ENCODE data around the gene PRAME. TPM values are rescaled to one million over a fixed set of nuclear protein-coding genes. Genes with fewer than 3 reads are reported as not detected.
"Not testable (repeated sequence)": the region's sequence is repeated elsewhere in the genome, so short reads cannot be mapped to it uniquely, and the experiment has no call there.

PRAME gene
- total RNA-seq, 1 donor from 2014 or later: not detected

DNA sequence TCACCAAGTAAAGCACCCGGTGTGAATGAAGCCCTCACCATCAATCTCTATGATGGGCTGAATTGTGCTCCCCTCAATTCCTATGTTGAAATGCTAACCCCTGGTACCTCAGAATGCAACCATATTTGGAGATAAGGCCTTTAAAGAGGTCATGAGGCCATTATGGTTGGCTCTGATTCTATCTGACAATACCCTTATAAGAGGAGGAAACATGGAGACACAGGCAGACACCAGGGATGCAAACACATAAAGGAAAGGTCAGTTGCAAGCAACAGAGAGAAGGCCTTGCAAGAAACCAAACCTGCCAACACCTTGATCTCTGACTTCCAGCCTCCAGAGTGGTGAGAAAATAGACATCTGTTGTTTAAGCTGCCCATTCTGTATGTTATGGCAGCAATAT lies 25.6 kb downstream of the PRAME start:
- no peak overlapping the region for H3K4me3 Mint-ChIP-seq (ENCODE audit: unreplicated experiment)
- Histone ChIP-seq H2AFZ (ENCODE audit: low read depth, low read length) (no peak overlapping the region), H3K4me3 (ENCODE audit: insufficient read depth, low read depth, low read length) (no peak overlapping the region), H3K9ac (ENCODE audit: low read length) (no peak overlapping the region), H3K9me3 (ENCODE audit: insufficient read depth, low read depth, low read length) (no peaks in the 10 kb centered on the region), H3K27me3 (ENCODE audit: insufficient read depth, low read length) (no peaks in the 10 kb centered on the region), H3K79me2 (ENCODE audit: insufficient read depth, low read length) (no peaks in the 10 kb centered on the region), H3K4me1 (ENCODE audit: insufficient read depth, low read length) (no peaks in the 10 kb centered on the region), H3K27ac (ENCODE audit: low read depth, low read length) (no peak overlapping the region), H3K36me3 (ENCODE audit: insufficient read depth, low read length) (no peaks in the 10 kb centered on the region), H3K4me2 (ENCODE audit: low read length) (no peak overlapping the region), H4K20me1 (ENCODE audit: insufficient read depth, low read length) (no peaks in the 10 kb centered on the region)
- no peaks in the 10 kb centered on the region for H3K36me3 Mint-ChIP-seq (ENCODE audit: low read depth, unreplicated experiment)
- peaks cover 39% of the 10 kb centered on the region for H3K27me3 Mint-ChIP-seq (ENCODE audit: low read depth, unreplicated experiment)
- no peak for FAIRE-seq
- TF ChIP-seq EZH2 (IDR thresholded peaks at IDR 0.05; ENCODE audit: insufficient read depth, low read length): no peak
- TF ChIP-seq, protein P1, sequence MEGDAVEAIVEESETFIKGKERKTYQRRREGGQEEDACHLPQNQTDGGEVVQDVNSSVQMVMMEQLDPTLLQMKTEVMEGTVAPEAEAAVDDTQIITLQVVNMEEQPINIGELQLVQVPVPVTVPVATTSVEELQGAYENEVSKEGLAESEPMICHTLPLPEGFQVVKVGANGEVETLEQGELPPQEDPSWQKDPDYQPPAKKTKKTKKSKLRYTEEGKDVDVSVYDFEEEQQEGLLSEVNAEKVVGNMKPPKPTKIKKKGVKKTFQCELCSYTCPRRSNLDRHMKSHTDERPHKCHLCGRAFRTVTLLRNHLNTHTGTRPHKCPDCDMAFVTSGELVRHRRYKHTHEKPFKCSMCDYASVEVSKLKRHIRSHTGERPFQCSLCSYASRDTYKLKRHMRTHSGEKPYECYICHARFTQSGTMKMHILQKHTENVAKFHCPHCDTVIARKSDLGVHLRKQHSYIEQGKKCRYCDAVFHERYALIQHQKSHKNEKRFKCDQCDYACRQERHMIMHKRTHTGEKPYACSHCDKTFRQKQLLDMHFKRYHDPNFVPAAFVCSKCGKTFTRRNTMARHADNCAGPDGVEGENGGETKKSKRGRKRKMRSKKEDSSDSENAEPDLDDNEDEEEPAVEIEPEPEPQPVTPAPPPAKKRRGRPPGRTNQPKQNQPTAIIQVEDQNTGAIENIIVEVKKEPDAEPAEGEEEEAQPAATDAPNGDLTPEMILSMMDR (IDR thresholded peaks at IDR 0.05; ENCODE audit: insufficient read depth, low read depth, low read length): no peak
- H3K4me1 Mint-ChIP-seq (ENCODE audit: low read depth, unreplicated experiment): no peaks in the 10 kb centered on the region
- peaks cover 2% of the 10 kb centered on the region for H3K9me3 Mint-ChIP-seq (ENCODE audit: unreplicated experiment)
- H3K27ac Mint-ChIP-seq (ENCODE audit: unreplicated experiment): no peak overlapping the region
- DNase-seq (ENCODE audit: low read depth): no peak

DNA sequence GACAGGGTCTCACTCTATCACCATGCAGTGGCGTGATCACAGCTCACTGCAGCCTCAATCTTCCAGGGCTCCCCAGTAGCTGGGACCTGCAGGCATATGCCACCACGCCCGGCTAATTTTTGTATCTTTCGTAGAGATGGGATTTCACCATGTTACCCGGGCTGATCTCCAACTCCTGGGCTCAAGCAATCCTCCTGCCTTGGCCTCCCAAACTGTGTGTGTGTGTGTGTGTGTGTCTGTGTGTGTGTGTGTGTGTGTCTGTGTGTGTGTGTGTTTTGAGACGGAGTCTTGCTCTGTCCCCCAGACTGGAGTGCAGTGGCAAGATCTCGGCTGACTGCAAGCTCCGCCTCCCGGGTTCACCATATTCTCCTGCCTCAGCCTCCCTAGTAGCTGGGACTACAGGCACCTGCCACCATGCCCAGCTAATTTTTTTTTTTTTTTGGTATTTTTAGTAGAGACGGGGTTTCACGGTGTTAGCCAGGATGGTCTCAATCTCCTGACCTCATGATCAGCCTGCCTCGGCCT lies 26.5 kb downstream of the PRAME start:
- not testable (repeated sequence) for H3K27me3 ChIP-seq (ENCODE audit: insufficient read depth, low read length); H2AFZ ChIP-seq (ENCODE audit: low read depth, low read length); H3K4me3 ChIP-seq (ENCODE audit: insufficient read depth, low read depth, low read length); H3K9me3 ChIP-seq (ENCODE audit: insufficient read depth, low read depth, low read length); DNase-seq (ENCODE audit: low read depth); H4K20me1 ChIP-seq (ENCODE audit: insufficient read depth, low read length); H3K4me2 ChIP-seq (ENCODE audit: low read length); H3K79me2 ChIP-seq (ENCODE audit: insufficient read depth, low read length); H3K4me3 Mint-ChIP-seq (ENCODE audit: unreplicated experiment); FAIRE-seq; H3K36me3 ChIP-seq (ENCODE audit: insufficient read depth, low read length); H3K27ac ChIP-seq (ENCODE audit: low read depth, low read length); H3K4me1 Mint-ChIP-seq (ENCODE audit: low read depth, unreplicated experiment); H3K27ac Mint-ChIP-seq (ENCODE audit: unreplicated experiment); H3K4me1 ChIP-seq (ENCODE audit: insufficient read depth, low read length); H3K36me3 Mint-ChIP-seq (ENCODE audit: low read depth, unreplicated experiment); H3K9ac ChIP-seq (ENCODE audit: low read length); H3K9me3 Mint-ChIP-seq (ENCODE audit: unreplicated experiment)
- peaks cover 37% of the 10 kb centered on the region for H3K27me3 Mint-ChIP-seq (ENCODE audit: low read depth, unreplicated experiment)

DNA sequence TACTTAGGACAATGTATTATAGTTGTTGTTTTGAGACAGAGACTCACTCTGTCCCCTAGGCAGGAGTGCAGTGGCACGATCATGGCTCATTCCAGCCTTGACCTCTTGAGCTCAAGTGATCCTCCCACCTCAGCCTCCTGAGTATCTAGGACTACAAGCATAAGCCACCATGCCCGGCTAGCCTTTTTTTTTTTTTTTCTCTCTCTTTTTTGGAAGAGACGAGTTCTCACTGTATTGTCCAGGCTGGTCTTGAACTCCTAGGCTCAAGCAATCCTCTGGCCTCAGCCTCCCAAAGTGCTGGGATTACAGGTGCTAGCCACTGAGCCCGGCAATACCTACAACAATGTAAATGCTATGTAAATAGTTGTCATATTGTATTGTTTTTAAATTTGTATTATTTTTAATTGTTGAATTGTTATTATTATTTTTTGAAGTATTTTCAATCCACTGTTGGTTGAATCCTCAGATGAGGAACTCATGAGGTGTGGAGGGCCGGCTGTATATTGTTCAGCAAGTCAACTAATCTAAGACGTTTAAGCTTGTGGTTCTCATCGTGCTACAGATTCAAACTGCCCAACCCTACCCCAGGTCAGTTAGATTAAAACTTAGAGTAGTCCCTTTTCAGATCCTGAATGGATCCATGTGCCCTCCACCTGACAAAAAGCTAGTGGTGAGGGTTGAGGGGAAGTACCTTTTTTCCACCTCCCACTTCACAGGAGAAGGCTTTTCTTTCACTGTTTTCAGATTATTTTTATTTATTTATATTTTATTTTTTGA lies 27.1 kb downstream of the PRAME start:
- no peak overlapping the region for H3K9ac ChIP-seq (ENCODE audit: low read length)
- H3K27me3 Mint-ChIP-seq (ENCODE audit: low read depth, unreplicated experiment): peaks cover 30% of the 10 kb centered on the region
- no peaks in the 10 kb centered on the region for H3K4me1 Mint-ChIP-seq (ENCODE audit: low read depth, unreplicated experiment)

More for the DNA sequence above, 27.1 kb downstream of the PRAME start:
- Histone ChIP-seq H2AFZ (ENCODE audit: low read depth, low read length) (no peak overlapping the region), H3K9me3 (ENCODE audit: insufficient read depth, low read depth, low read length) (no peaks in the 10 kb centered on the region), H4K20me1 (ENCODE audit: insufficient read depth, low read length) (no peaks in the 10 kb centered on the region), H3K27ac (ENCODE audit: low read depth, low read length) (no peak overlapping the region), H3K4me1 (ENCODE audit: insufficient read depth, low read length) (no peaks in the 10 kb centered on the region), H3K79me2 (ENCODE audit: insufficient read depth, low read length) (no peaks in the 10 kb centered on the region), H3K27me3 (ENCODE audit: insufficient read depth, low read length) (no peaks in the 10 kb centered on the region), H3K4me3 (ENCODE audit: insufficient read depth, low read depth, low read length) (no peak overlapping the region), H3K36me3 (ENCODE audit: insufficient read depth, low read length) (no peaks in the 10 kb centered on the region), H3K4me2 (ENCODE audit: low read length) (no peak overlapping the region)
- Mint-ChIP-seq H3K9me3 (ENCODE audit: unreplicated experiment) (peaks cover 2% of the 10 kb centered on the region), H3K36me3 (ENCODE audit: low read depth, unreplicated experiment) (no peaks in the 10 kb centered on the region), H3K4me3 (ENCODE audit: unreplicated experiment) (no peak overlapping the region), H3K27ac (ENCODE audit: unreplicated experiment) (no peak overlapping the region)
- FAIRE-seq (no peak), DNase-seq (ENCODE audit: low read depth) (no peak)
- TF ChIP-seq, protein P1 (IDR thresholded peaks at IDR 0.05; ENCODE audit: insufficient read depth, low read depth, low read length): no peak
- no peak for TF ChIP-seq EZH2 (IDR thresholded peaks at IDR 0.05; ENCODE audit: insufficient read depth, low read length)

All from astrocyte (in vitro differentiated cells and primary cell).